Fibroblast of gingiva (primary cell): ENCODE data around the gene LDLRAD3.

Experiments used
- DNase-seq: peaks from one replicate; pipeline ENCODE4 v3.0.0-alpha.2; 2011; ENCODE audit warnings: low read depth

Gene LDLRAD3

GRCh38 chr11:36274414-36274813 is 330.6 kb downstream of the LDLRAD3 start:
- DNase-seq, result no peak

GRCh38 chr11:36278531-36279282 is 334.8 kb downstream of the LDLRAD3 start:
- no peak for DNase-seq

GRCh38 chr11:36280531-36280930 is 336.7 kb downstream of the LDLRAD3 start:
- no peak for DNase-seq
